ENCODE data around the gene PRKCH.
A peak's percentile ranks its signal among the peaks of the same experiment; 100 is the strongest.

Gene PRKCH

DNA sequence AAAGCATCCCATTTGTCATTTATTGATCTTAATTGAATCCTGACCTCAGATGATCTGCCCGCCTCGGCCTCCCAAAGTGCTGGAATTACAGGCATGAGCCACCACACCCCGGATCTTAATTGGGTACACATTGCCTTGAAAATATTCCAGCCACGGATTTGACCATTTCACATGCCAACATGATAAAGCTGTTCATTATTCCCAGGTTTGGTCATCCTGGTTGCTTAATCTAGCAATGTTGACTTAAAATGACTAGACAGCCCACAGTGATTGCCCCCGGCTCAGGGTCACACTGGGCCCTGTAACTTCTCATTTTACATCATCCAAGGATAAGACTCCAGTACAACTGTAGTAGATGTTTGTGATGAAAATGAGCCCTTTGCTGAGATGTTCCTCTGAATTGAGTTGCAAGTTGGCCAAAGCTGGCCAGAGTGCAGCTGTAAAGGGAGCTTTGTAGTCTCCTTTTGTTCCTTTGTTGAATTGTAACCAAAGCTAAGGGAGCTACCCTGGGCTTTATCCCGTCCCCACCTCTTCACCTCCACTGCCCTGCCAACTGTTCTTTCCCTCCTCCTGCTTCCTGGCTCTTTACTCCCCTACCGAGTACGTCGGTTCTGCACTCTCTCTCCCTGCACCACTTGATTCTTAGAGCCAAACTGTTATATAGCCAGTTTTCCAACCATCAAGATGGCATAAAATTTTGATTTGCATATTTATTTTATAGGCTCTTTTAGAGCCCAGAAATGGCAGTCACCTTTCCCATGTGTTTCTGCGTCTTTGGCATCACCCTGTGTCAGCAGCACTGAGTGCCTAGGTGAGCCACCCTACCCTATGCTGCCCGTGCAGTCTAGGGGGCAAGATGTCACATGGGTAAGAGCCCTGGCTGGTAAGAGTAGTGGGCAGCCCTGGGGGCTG lies 232.6 kb downstream of the PRKCH start:
- ATAC-seq: peak; percentile 86
- TF ChIP-seq TOX (CRISPR knock-in tag; IDR thresholded peaks at IDR 0.05; ENCODE audit: borderline replicate concordance): no peak
- no peak for TF ChIP-seq TCF4 (CRISPR knock-in tag; IDR thresholded peaks at IDR 0.05; ENCODE audit: borderline replicate concordance)
- TF ChIP-seq ZNF8 (CRISPR knock-in tag; IDR thresholded peaks at IDR 0.05): no peak
- TF ChIP-seq, protein P1, sequence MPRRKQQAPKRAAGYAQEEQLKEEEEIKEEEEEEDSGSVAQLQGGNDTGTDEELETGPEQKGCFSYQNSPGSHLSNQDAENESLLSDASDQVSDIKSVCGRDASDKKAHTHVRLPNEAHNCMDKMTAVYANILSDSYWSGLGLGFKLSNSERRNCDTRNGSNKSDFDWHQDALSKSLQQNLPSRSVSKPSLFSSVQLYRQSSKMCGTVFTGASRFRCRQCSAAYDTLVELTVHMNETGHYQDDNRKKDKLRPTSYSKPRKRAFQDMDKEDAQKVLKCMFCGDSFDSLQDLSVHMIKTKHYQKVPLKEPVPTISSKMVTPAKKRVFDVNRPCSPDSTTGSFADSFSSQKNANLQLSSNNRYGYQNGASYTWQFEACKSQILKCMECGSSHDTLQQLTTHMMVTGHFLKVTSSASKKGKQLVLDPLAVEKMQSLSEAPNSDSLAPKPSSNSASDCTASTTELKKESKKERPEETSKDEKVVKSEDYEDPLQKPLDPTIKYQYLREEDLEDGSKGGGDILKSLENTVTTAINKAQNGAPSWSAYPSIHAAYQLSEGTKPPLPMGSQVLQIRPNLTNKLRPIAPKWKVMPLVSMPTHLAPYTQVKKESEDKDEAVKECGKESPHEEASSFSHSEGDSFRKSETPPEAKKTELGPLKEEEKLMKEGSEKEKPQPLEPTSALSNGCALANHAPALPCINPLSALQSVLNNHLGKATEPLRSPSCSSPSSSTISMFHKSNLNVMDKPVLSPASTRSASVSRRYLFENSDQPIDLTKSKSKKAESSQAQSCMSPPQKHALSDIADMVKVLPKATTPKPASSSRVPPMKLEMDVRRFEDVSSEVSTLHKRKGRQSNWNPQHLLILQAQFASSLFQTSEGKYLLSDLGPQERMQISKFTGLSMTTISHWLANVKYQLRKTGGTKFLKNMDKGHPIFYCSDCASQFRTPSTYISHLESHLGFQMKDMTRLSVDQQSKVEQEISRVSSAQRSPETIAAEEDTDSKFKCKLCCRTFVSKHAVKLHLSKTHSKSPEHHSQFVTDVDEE (CRISPR knock-in tag; IDR thresholded peaks at IDR 0.05): no peak
- no peak for TF ChIP-seq ZFP30 (CRISPR knock-in tag; IDR thresholded peaks at IDR 0.05)
- TF ChIP-seq, protein P2, sequence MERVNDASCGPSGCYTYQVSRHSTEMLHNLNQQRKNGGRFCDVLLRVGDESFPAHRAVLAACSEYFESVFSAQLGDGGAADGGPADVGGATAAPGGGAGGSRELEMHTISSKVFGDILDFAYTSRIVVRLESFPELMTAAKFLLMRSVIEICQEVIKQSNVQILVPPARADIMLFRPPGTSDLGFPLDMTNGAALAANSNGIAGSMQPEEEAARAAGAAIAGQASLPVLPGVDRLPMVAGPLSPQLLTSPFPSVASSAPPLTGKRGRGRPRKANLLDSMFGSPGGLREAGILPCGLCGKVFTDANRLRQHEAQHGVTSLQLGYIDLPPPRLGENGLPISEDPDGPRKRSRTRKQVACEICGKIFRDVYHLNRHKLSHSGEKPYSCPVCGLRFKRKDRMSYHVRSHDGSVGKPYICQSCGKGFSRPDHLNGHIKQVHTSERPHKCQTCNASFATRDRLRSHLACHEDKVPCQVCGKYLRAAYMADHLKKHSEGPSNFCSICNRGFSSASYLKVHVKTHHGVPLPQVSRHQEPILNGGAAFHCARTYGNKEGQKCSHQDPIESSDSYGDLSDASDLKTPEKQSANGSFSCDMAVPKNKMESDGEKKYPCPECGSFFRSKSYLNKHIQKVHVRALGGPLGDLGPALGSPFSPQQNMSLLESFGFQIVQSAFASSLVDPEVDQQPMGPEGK (CRISPR knock-in tag; IDR thresholded peaks at IDR 0.05; ENCODE audit: borderline replicate concordance): no peak

DNA sequence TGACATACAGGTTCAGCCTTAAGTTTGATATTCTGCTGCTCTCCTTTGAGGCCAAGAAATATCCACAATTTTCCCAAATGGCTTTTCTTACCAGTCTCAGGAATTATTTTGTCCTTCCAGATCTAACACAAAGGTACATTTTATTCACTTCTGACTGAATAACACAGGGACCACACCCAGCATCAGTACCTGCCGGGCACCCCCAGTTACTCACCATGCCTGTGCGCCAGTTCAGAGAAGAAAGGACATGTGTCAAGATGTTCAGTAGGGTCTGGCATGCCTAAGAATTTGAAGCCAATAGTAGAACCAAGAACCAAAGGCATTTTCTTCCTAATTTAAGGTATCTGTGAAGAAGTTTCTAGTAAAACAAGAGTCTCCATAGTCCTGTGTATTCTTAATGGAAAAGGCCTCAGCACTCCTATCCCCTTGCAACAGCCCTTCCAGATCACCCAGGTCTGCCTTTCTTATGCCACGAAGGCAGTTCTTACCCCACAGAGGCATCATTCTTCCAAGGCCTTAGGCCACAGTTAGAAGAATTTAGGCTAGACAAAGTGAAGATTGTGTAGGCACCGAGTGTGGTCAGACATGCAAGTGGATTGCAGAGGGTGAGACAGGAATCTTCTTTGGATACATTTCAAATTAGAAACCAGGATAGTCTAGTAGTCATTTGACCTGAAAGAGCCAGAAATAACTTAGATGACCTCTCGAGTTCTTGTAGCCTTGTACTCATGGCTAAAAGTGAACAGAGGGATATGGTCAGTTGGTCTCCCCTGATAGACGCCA lies 233.9 kb downstream of the PRKCH start:
- ATAC-seq: no peak
- TF ChIP-seq TOX (CRISPR knock-in tag; IDR thresholded peaks at IDR 0.05; ENCODE audit: borderline replicate concordance) (no peak), SNAI2 (CRISPR knock-in tag; IDR thresholded peaks at IDR 0.05) (no peak), PPARA (CRISPR knock-in tag; IDR thresholded peaks at IDR 0.05; ENCODE audit: borderline replicate concordance) (no peak), CSDC2 (CRISPR knock-in tag; IDR thresholded peaks at IDR 0.05) (no peak), ZNF70 (CRISPR knock-in tag; IDR thresholded peaks at IDR 0.05) (no peak), ARNTL (CRISPR knock-in tag; IDR thresholded peaks at IDR 0.05; ENCODE audit: borderline replicate concordance, low read depth) (no peak), BACH2 (CRISPR knock-in tag; IDR thresholded peaks at IDR 0.05; ENCODE audit: borderline replicate concordance) (no peak), GLIS3 (CRISPR knock-in tag; IDR thresholded peaks at IDR 0.05) (no peak)
- TF ChIP-seq, protein P2 (CRISPR knock-in tag; IDR thresholded peaks at IDR 0.05; ENCODE audit: borderline replicate concordance): no peak

DNA sequence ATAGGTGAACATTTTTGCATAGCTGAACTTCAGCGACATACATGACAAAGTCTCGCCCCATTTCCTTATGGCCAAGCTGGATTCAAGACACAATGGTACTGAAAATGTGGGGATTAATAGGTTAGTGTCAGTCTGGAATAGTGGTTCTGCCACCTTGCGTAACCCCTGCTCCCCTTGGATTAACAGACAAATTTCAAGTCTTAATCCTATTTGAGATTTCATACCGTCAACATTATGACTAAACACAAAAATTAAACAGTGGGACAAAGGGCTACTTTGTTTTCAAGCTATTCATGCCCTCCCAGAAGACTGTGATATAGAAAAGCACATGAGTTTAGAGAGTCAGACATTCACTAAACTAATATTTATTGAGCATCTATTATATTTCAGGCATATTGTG lies 235.1 kb downstream of the PRKCH start:
- TF ChIP-seq ARNTL (CRISPR knock-in tag; IDR thresholded peaks at IDR 0.05; ENCODE audit: borderline replicate concordance, low read depth) (no peak), SNAI2 (CRISPR knock-in tag; IDR thresholded peaks at IDR 0.05) (no peak), ZC3H10 (CRISPR knock-in tag; IDR thresholded peaks at IDR 0.05) (no peak), GLIS3 (CRISPR knock-in tag; IDR thresholded peaks at IDR 0.05) (no peak), ZNF8 (CRISPR knock-in tag; IDR thresholded peaks at IDR 0.05) (no peak), TOX (CRISPR knock-in tag; IDR thresholded peaks at IDR 0.05; ENCODE audit: borderline replicate concordance) (no peak), ZFP3 (CRISPR knock-in tag; IDR thresholded peaks at IDR 0.05) (no peak), TCF4 (CRISPR knock-in tag; IDR thresholded peaks at IDR 0.05; ENCODE audit: borderline replicate concordance) (no peak), ZFP30 (CRISPR knock-in tag; IDR thresholded peaks at IDR 0.05) (no peak), CSDC2 (CRISPR knock-in tag; IDR thresholded peaks at IDR 0.05) (no peak), RARB (CRISPR knock-in tag; IDR thresholded peaks at IDR 0.05) (no peak), OSR1 (CRISPR knock-in tag; IDR thresholded peaks at IDR 0.05) (no peak)
- TF ChIP-seq, protein P2 (CRISPR knock-in tag; IDR thresholded peaks at IDR 0.05; ENCODE audit: borderline replicate concordance): no peak
- TF ChIP-seq, protein P1 (CRISPR knock-in tag; IDR thresholded peaks at IDR 0.05): no peak
- TF ChIP-seq, protein P3, sequence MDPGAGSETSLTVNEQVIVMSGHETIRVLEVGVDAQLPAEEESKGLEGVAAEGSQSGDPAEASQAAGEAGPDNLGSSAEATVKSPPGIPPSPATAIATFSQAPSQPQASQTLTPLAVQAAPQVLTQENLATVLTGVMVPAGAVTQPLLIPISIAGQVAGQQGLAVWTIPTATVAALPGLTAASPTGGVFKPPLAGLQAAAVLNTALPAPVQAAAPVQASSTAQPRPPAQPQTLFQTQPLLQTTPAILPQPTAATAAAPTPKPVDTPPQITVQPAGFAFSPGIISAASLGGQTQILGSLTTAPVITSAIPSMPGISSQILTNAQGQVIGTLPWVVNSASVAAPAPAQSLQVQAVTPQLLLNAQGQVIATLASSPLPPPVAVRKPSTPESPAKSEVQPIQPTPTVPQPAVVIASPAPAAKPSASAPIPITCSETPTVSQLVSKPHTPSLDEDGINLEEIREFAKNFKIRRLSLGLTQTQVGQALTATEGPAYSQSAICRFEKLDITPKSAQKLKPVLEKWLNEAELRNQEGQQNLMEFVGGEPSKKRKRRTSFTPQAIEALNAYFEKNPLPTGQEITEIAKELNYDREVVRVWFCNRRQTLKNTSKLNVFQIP (CRISPR knock-in tag; IDR thresholded peaks at IDR 0.05; ENCODE audit: borderline replicate concordance, low read depth): no peak
- TF ChIP-seq, protein P4, sequence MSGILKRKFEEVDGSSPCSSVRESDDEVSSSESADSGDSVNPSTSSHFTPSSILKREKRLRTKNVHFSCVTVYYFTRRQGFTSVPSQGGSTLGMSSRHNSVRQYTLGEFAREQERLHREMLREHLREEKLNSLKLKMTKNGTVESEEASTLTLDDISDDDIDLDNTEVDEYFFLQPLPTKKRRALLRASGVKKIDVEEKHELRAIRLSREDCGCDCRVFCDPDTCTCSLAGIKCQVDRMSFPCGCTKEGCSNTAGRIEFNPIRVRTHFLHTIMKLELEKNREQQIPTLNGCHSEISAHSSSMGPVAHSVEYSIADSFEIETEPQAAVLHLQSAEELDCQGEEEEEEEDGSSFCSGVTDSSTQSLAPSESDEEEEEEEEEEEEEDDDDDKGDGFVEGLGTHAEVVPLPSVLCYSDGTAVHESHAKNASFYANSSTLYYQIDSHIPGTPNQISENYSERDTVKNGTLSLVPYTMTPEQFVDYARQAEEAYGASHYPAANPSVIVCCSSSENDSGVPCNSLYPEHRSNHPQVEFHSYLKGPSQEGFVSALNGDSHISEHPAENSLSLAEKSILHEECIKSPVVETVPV (CRISPR knock-in tag; IDR thresholded peaks at IDR 0.05): no peak
- ATAC-seq: no peak

Data from SK-N-SH treated with all-trans-retinoic acid at 6 μM for 48 hours (cell line).